Cardiac fibroblast (primary cell): ENCODE measurements around the gene ILDR1.

Experiments
- DNase-seq, 2 donors: peaks; one replicate each; pipeline versions ENCODE4 v3.0.0 to v3.0.0-alpha.2; 2010; ENCODE audit warnings: low read depth in 2 of 2
- H3K4me3 ChIP-seq, 2 donors: replicated peaks in 1 of 2; 1 replicate in 1 of 2; 2 replicates in 1 of 2; pipeline ENCODE4 v1.5.1; 2011; ENCODE audit warnings: low read depth in 2 of 2, low read length in 2 of 2, mild to moderate bottlenecking in 2 of 2, moderate library complexity in 1 of 2
- CTCF ChIP-seq: IDR thresholded peaks from one replicate; pipeline ENCODE4 v1.5.1; 2011; ENCODE audit warnings: low read depth, mild to moderate bottlenecking, low read length, inconsistent platforms

Gene ILDR1

GRCh38 chr3:121957674-121958415 is 64.2 kb downstream of the ILDR1 start:
- TF ChIP-seq CTCF, result no peak
- no peak for DNase-seq

GRCh38 chr3:121956363-121956762 is 65.7 kb downstream of the ILDR1 start:
- H3K4me3 ChIP-seq, result no peak overlapping the region
- no peak for TF ChIP-seq CTCF
- no peak for DNase-seq

More at GRCh38 chr3:121957674-121958415, 64.2 kb downstream of the ILDR1 start:
- no peak overlapping the region for H3K4me3 ChIP-seq

GRCh38 chr3:121951291-121951919 is 70.6 kb downstream of the ILDR1 start:
- no peak for TF ChIP-seq CTCF
- no peak overlapping the region for H3K4me3 ChIP-seq
- DNase-seq, result no peak

- DNase-seq, result no peak
- TF ChIP-seq CTCF, result no peak
- H3K4me3 ChIP-seq, result no peak overlapping the region
Observed at GRCh38 chr3:121948641-121949040, 73.4 kb downstream of the ILDR1 start.

GRCh38 chr3:121943431-121943830 is 78.6 kb downstream of the ILDR1 start:
- TF ChIP-seq CTCF, result no peak
- DNase-seq, result no peak
- H3K4me3 ChIP-seq, result no peak overlapping the region

- peak in 1 of 2 donors; percentile 29 for DNase-seq
- TF ChIP-seq CTCF, result no peak
- no peak overlapping the region for H3K4me3 ChIP-seq
Observed at GRCh38 chr3:121942116-121942786, 79.8 kb downstream of the ILDR1 start.
